ENCODE data around the gene DAP. TPM values are rescaled to one million over a fixed set of nuclear protein-coding genes. Genes with fewer than 3 reads are reported as not detected.

The DAP gene
- total and polyA plus RNA-seq, 4 donors: 49.9 to 131 (median 70.3) TPM

DNA sequence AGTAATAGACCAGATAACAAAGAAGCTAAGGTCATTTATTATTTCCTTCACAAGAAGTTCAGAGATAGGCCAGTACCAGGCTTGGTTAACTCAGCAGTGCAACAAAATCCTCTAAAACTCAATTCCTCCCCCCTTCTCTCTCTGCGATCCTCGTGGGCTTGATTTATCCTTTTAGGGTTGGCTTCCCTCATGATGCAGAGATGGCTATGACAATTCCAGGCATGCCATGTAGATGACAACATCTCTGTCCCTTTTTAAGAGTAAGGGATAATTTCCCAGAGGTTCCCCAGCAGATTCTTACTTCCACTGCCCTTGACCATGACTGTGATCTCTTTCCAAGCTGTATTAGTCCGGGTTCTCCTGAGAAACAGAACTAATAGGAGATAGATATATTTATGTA is 28.7 kb upstream of the DAP start:
- WGBS, 2 donors: 79 to 92% methylated on average over 3 of the region's 3 CpGs
- no peak overlapping the region for H3K27ac ChIP-seq (ENCODE audit: low read depth in 1 of 2, low read length in 1 of 2)
- peaks cover 0 to 11% (median 0%) of the 10 kb centered on the region in 5 donors for H3K4me1 ChIP-seq (ENCODE audit: control insufficient read depth in 5 of 5, insufficient read depth in 5 of 5, low read length in 5 of 5)

DNA sequence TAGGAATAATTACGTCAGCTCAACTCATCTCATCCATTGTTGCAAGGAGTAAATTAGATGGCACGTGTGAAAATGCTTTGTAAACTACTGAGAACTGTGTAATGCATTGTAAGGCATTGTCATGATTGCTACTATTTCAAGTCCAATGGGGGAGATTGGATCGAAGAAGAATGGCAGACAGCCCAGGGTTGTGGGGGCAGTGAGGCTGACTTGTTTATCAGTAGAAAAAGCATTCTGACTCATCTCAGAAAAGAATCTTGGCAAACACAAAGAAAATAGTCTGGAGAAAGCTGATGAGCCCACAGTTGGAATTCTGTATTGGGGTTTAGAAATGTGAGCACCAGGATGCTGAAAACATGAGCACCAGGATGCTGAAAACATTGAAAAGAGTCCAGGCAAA is 28.0 kb upstream of the DAP start:
- H3K9me3 ChIP-seq (ENCODE audit: control insufficient read depth in 4 of 4, insufficient read depth in 3 of 4, low read length in 3 of 4): no peaks in the 10 kb centered on the region
- peaks cover 0 to 11% (median 0%) of the 10 kb centered on the region in 5 donors for H3K4me1 ChIP-seq (ENCODE audit: control insufficient read depth in 5 of 5, insufficient read depth in 5 of 5, low read length in 5 of 5)
- 65 to 78% methylated on average over 3 of the region's 3 CpGs for WGBS, 2 donors
- no peaks in the 10 kb centered on the region for H3K27me3 ChIP-seq (ENCODE audit: control insufficient read depth in 3 of 3, insufficient read depth in 3 of 3, low read length in 2 of 3)
- peak; percentile 55 to 81 (median 58) for DNase-seq
- TF ChIP-seq, protein P1, sequence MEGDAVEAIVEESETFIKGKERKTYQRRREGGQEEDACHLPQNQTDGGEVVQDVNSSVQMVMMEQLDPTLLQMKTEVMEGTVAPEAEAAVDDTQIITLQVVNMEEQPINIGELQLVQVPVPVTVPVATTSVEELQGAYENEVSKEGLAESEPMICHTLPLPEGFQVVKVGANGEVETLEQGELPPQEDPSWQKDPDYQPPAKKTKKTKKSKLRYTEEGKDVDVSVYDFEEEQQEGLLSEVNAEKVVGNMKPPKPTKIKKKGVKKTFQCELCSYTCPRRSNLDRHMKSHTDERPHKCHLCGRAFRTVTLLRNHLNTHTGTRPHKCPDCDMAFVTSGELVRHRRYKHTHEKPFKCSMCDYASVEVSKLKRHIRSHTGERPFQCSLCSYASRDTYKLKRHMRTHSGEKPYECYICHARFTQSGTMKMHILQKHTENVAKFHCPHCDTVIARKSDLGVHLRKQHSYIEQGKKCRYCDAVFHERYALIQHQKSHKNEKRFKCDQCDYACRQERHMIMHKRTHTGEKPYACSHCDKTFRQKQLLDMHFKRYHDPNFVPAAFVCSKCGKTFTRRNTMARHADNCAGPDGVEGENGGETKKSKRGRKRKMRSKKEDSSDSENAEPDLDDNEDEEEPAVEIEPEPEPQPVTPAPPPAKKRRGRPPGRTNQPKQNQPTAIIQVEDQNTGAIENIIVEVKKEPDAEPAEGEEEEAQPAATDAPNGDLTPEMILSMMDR (IDR thresholded peaks at IDR 0.05; ENCODE audit: control extremely low read depth, extremely low read depth): no peak
- H3K27ac ChIP-seq (ENCODE audit: low read depth in 1 of 2, low read length in 1 of 2): no peak overlapping the region
- peak; percentile 62 for ATAC-seq (ENCODE audit: insufficient read depth, low FRiP score)
- H3K9ac ChIP-seq (ENCODE audit: insufficient read depth in 1 of 2, low read length in 2 of 2): no peak overlapping the region
- H3K4me3 ChIP-seq: no peak overlapping the region
- H3K36me3 ChIP-seq (ENCODE audit: control insufficient read depth in 4 of 4, insufficient read depth in 4 of 4, low read length in 4 of 4): no peaks in the 10 kb centered on the region

More for the DNA sequence above, 28.7 kb upstream of the DAP start:
- Histone ChIP-seq H3K9ac (ENCODE audit: insufficient read depth in 1 of 2, low read length in 2 of 2) (no peak overlapping the region), H3K36me3 (ENCODE audit: control insufficient read depth in 4 of 4, insufficient read depth in 4 of 4, low read length in 4 of 4) (no peaks in the 10 kb centered on the region), H3K27me3 (ENCODE audit: control insufficient read depth in 3 of 3, insufficient read depth in 3 of 3, low read length in 2 of 3) (no peaks in the 10 kb centered on the region), H3K9me3 (ENCODE audit: control insufficient read depth in 4 of 4, insufficient read depth in 3 of 4, low read length in 3 of 4) (no peaks in the 10 kb centered on the region), H3K4me3 (no peak overlapping the region)
- no peak for DNase-seq
- TF ChIP-seq, protein P1 (IDR thresholded peaks at IDR 0.05; ENCODE audit: control extremely low read depth, extremely low read depth): no peak
- no peak for ATAC-seq (ENCODE audit: insufficient read depth, low FRiP score)

DNA sequence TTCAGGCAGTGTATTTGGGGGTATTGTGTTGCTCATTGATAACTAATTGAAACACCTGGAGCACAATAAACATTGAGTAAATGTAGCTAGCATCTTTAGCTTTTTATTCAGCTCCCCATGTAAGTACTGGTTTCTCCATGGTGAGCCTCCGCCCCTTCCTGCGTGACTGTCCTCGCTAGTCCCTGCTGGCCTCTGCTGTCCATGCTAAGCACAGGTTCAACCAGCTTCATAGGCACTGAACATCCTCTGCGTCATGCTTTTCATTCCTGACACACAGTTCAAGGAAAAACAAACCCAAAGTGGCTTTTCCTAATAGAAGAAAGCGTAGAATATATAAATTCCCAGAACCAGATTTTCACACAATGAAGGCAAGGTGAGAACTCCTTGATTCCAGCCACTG is 27.3 kb upstream of the DAP start:
- no peak overlapping the region for H3K27ac ChIP-seq (ENCODE audit: low read depth in 1 of 2, low read length in 1 of 2)

More for the DNA sequence above, 27.3 kb upstream of the DAP start:
- Histone ChIP-seq H3K4me1 (ENCODE audit: control insufficient read depth in 5 of 5, insufficient read depth in 5 of 5, low read length in 5 of 5) (peaks cover 0 to 11% (median 0%) of the 10 kb centered on the region in 5 donors), H3K4me3 (no peak overlapping the region), H3K9ac (ENCODE audit: insufficient read depth in 1 of 2, low read length in 2 of 2) (no peak overlapping the region), H3K36me3 (ENCODE audit: control insufficient read depth in 4 of 4, insufficient read depth in 4 of 4, low read length in 4 of 4) (no peaks in the 10 kb centered on the region), H3K9me3 (ENCODE audit: control insufficient read depth in 4 of 4, insufficient read depth in 3 of 4, low read length in 3 of 4) (no peaks in the 10 kb centered on the region), H3K27me3 (ENCODE audit: control insufficient read depth in 3 of 3, insufficient read depth in 3 of 3, low read length in 2 of 3) (no peaks in the 10 kb centered on the region)
- TF ChIP-seq, protein P1 (IDR thresholded peaks at IDR 0.05; ENCODE audit: control extremely low read depth, extremely low read depth): no peak
- WGBS, 2 donors: 90 to 91% methylated on average over 5 of the region's 5 CpGs
- ATAC-seq (ENCODE audit: insufficient read depth, low FRiP score) (no peak), DNase-seq (no peak)
